MM.1S (cell line): ENCODE measurements around the gene CACNB2.

ENCODE experiments used
- DNase-seq: peaks from one replicate; pipeline ENCODE4 v3.0.0-alpha.2; 2015
- H2AFZ ChIP-seq: fragments of 300-600 bp; sonication (generic); 2 replicates; pipeline ENCODE4 v1.6.0; 2016; ENCODE audit warnings: antibody characterized with exemption, low read length
- H3F3A ChIP-seq: fragments of 300-600 bp; sonication (generic); 2 replicates; pipeline ENCODE4 v1.6.1; 2016; ENCODE audit warnings: mild to moderate bottlenecking, antibody characterized with exemption, low read length, moderate library complexity, mixed read lengths; ENCODE audit not compliant: insufficient read depth
- H3K27ac ChIP-seq: fragments of 300-600 bp; sonication (generic); 2 replicates; pipeline ENCODE4 v1.5.1; 2016; ENCODE audit warnings: mild to moderate bottlenecking, low read length
- H3K27me3 ChIP-seq: fragments of 300-600 bp; sonication (generic); replicated peaks from 2 replicates; pipeline ENCODE4 v1.6.0; 2016; ENCODE audit warnings: low read length; ENCODE audit not compliant: insufficient read depth
- H3K36me3 ChIP-seq: fragments of 300-600 bp; sonication (generic); replicated peaks from 2 replicates; pipeline ENCODE4 v1.6.1; 2016; ENCODE audit warnings: mild to moderate bottlenecking, low read length, mixed read lengths; ENCODE audit not compliant: insufficient read depth
- H3K4me1 ChIP-seq: fragments of 300-600 bp; sonication (generic); 2 replicates; pipeline ENCODE4 v1.6.1; 2016; ENCODE audit warnings: low read length, mixed read lengths
- H3K4me2 ChIP-seq: fragments of 300-600 bp; sonication (generic); 2 replicates; pipeline ENCODE4 v1.6.0; 2016; ENCODE audit warnings: low read depth, low read length
- H3K4me3 ChIP-seq: fragments of 300-600 bp; sonication (generic); 2 replicates; pipeline ENCODE4 v1.5.1; 2016; ENCODE audit warnings: low read length, mixed read lengths
- H3K79me2 ChIP-seq: fragments of 300-600 bp; sonication (generic); 2 replicates; pipeline ENCODE4 v1.6.1; 2016; ENCODE audit warnings: mixed run types, low read length, mixed read lengths
- H3K9ac ChIP-seq: fragments of 300-600 bp; sonication (generic); 2 replicates; pipeline ENCODE4 v1.6.1; 2016; ENCODE audit warnings: low read length, mixed read lengths
- H3K9me2 ChIP-seq: fragments of 300-600 bp; sonication (generic); replicated peaks from 2 replicates; pipeline ENCODE4 v1.6.1; 2016; ENCODE audit warnings: mild to moderate bottlenecking, low read length, mixed read lengths; ENCODE audit not compliant: insufficient read depth
- H3K9me3 ChIP-seq: fragments of 300-600 bp; sonication (generic); replicated peaks from 2 replicates; pipeline ENCODE4 v1.6.1; 2016; ENCODE audit warnings: mild to moderate bottlenecking, low read length, mixed read lengths; ENCODE audit not compliant: insufficient read depth
- H4K20me1 ChIP-seq: fragments of 300-600 bp; sonication (generic); 2 replicates; pipeline ENCODE4 v1.6.1; 2016; ENCODE audit warnings: mild to moderate bottlenecking, low read length, moderate library complexity, mixed read lengths; ENCODE audit not compliant: insufficient read depth
- CTCF ChIP-seq: fragments of 300-600 bp; sonication (generic); IDR thresholded peaks from 2 replicates; pipeline ENCODE4 v1.5.1; 2016; ENCODE audit warnings: antibody characterized with exemption, low read length, mixed read lengths
- EZH2 ChIP-seq: fragments of 300-600 bp; sonication (generic); optimal IDR thresholded peaks from 2 replicates; pipeline ENCODE3; 2017; ENCODE audit warnings: low read depth, mild to moderate bottlenecking, antibody characterized with exemption, low read length, mixed read lengths
- EZH2phosphoT487 ChIP-seq: fragments of 300-600 bp; sonication (generic); IDR thresholded peaks from 2 replicates; pipeline ENCODE4 v1.6.1; 2018; ENCODE audit warnings: antibody characterized with exemption, low read length

CACNB2 gene

GRCh38 chr10:18419945-18420344 lies 279.7 kb downstream of the CACNB2 start:
- no peaks in the 10 kb centered on the region for H3F3A ChIP-seq
- H3K4me2 ChIP-seq: no peak overlapping the region

GRCh38 chr10:18421726-18422293 lies 281.6 kb downstream of the CACNB2 start:
- Histone ChIP-seq H3K9me3 (no peaks in the 10 kb centered on the region), H3K27ac (no peak overlapping the region), H3K79me2 (no peaks in the 10 kb centered on the region), H3K27me3 (no peaks in the 10 kb centered on the region), H3K4me1 (no peaks in the 10 kb centered on the region), H3K9me2 (no peaks in the 10 kb centered on the region), H3F3A (no peaks in the 10 kb centered on the region), H3K4me2 (no peak overlapping the region), H3K36me3 (no peaks in the 10 kb centered on the region), H4K20me1 (no peaks in the 10 kb centered on the region), H3K4me3 (no peak overlapping the region), H2AFZ (no peak overlapping the region), H3K9ac (no peak overlapping the region)
- DNase-seq: no peak
- TF ChIP-seq EZH2phosphoT487: no peak
- TF ChIP-seq EZH2: no peak
- TF ChIP-seq CTCF: no peak

More at GRCh38 chr10:18419945-18420344, 279.7 kb downstream of the CACNB2 start:
- Histone ChIP-seq H2AFZ (no peak overlapping the region), H3K9ac (no peak overlapping the region), H3K79me2 (no peaks in the 10 kb centered on the region), H3K27ac (no peak overlapping the region), H3K9me2 (no peaks in the 10 kb centered on the region), H3K27me3 (no peaks in the 10 kb centered on the region), H4K20me1 (no peaks in the 10 kb centered on the region), H3K36me3 (no peaks in the 10 kb centered on the region), H3K9me3 (no peaks in the 10 kb centered on the region), H3K4me1 (no peaks in the 10 kb centered on the region), H3K4me3 (no peak overlapping the region)
- DNase-seq: no peak
- TF ChIP-seq EZH2 (no peak), CTCF (no peak), EZH2phosphoT487 (no peak)

GRCh38 chr10:18423058-18423637 lies 282.9 kb downstream of the CACNB2 start:
- Histone ChIP-seq H3K27ac (no peak overlapping the region), H3K79me2 (no peaks in the 10 kb centered on the region), H3K27me3 (no peaks in the 10 kb centered on the region), H3K4me3 (no peak overlapping the region), H3K9me2 (no peaks in the 10 kb centered on the region), H3K9ac (no peak overlapping the region), H3K4me2 (no peak overlapping the region), H3F3A (no peaks in the 10 kb centered on the region), H4K20me1 (no peaks in the 10 kb centered on the region), H3K36me3 (no peaks in the 10 kb centered on the region), H3K9me3 (no peaks in the 10 kb centered on the region), H2AFZ (no peak overlapping the region), H3K4me1 (no peaks in the 10 kb centered on the region)
- no peak for TF ChIP-seq CTCF
- TF ChIP-seq EZH2phosphoT487: no peak
- no peak for TF ChIP-seq EZH2
- DNase-seq: no peak
